Subcutaneous adipose tissue (tissue), 4 donors: ENCODE measurements around the gene LYPD1. TPM values are rescaled to one million over a fixed set of nuclear protein-coding genes. Genes with fewer than 3 reads are reported as not detected.

Experiments
- CTCF ChIP-seq: fragments of 450-650 bp; IDR thresholded peaks from one replicate; pipeline ENCODE4 v1.5.1; 2016; ENCODE audit warnings: low read depth, mild to moderate bottlenecking, control low read depth, antibody characterized with exemption, moderate library complexity
- total RNA-seq, 4 donors: library from RNA; depleted of rRNA; stranded (reverse); fragments of >200 nt; gene quantifications; one replicate each; pipeline ENCODE4 v1.1.0, GENCODE V29; 2016

The LYPD1 gene
- total RNA-seq, 4 donors from 2014 or later, result 0.66 to 1.5 TPM; not detected in 2

DNA sequence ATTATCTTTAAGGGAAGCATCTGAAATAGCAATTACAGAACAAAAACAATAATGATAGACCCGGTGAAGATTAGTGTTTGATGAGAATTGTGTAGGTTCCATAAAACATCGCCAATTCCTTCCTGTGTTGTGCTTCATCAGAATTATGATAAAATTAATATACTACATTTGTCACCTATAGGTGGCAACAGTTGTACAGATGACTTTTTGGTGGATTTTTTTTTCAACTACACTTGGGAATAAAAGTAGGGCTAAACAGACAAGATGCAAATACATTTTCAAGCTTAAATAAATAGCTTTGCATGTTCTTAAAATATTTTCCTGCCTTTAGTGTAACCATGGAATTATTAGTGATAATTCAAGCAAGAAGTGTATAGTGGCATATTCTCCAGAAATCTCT is 7.0 kb upstream of the LYPD1 start:
- no peak for TF ChIP-seq CTCF

- TF ChIP-seq CTCF, result no peak
Observed at GRCh38 chr2:132671151-132671835, 1.3 kb upstream of the LYPD1 start.

- no peak for TF ChIP-seq CTCF
Observed at GRCh38 chr2:132670496-132671150, 618 bp upstream of the LYPD1 start.

- no peak for TF ChIP-seq CTCF
Observed at GRCh38 chr2:132668987-132669907, 758 bp downstream of the LYPD1 start.

GRCh38 chr2:132668189-132668823 is 1.7 kb downstream of the LYPD1 start:
- no peak for TF ChIP-seq CTCF

DNA sequence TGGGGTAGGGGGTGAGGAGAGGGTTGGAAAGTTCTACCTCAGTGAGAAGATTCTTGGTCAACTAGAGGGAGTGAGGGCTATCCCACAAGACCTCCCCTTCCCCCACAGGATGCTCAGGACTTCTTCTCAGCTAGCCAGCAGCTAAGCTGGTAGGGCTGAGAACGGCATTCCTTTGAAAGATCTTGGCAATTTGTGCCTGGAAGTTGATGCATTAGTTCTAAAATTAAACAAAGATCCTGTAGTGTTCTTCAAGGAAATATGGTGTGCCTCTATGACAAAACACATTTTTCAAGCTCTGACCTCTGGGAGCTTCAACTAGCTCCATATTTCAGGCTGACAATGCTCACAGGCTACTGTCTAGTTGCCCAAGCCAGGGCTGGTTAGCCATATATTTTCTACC is 2.3 kb downstream of the LYPD1 start:
- no peak for TF ChIP-seq CTCF
